ENCODE measurements around the gene TIMM13. TPM values are rescaled to one million over a fixed set of nuclear protein-coding genes. Genes with fewer than 3 reads are reported as not detected.
A peak's percentile ranks its signal among the peaks of the same experiment; 100 is the strongest.

TIMM13 gene
- total RNA-seq, 2 donors from 2014 or later, result 19.4 to 23.4 TPM

DNA sequence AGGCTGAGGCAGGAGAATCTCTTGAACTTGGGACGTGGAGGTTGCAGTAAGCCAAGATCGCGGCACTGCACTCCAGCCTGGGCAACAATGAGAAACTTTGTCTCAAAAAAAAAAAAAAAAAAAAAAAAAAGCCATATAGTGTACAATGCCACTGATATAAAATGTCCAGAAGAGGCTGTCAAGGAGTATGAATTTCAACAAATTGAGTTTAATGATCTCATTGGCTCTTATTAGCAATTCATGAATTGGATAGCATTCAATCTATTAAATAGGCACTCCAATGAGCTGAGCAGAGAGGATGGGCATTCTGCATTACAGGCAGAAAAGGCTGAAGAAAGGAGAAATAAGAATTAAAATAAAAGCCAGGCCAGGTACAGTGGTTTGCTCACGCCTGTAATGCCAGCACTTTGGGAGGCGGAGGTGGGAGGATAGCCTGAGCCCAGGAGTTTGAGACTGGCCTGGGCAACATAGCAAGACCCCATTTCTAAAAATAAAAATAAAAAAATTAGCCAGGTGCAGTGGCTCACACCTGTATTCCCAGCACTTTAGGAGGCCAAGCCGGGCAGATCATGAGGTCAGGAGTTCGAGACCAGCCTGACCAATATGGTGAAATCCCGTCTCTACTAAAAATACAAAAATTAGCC lies 30.1 kb upstream of the TIMM13 start:
- TF ChIP-seq, protein P1, sequence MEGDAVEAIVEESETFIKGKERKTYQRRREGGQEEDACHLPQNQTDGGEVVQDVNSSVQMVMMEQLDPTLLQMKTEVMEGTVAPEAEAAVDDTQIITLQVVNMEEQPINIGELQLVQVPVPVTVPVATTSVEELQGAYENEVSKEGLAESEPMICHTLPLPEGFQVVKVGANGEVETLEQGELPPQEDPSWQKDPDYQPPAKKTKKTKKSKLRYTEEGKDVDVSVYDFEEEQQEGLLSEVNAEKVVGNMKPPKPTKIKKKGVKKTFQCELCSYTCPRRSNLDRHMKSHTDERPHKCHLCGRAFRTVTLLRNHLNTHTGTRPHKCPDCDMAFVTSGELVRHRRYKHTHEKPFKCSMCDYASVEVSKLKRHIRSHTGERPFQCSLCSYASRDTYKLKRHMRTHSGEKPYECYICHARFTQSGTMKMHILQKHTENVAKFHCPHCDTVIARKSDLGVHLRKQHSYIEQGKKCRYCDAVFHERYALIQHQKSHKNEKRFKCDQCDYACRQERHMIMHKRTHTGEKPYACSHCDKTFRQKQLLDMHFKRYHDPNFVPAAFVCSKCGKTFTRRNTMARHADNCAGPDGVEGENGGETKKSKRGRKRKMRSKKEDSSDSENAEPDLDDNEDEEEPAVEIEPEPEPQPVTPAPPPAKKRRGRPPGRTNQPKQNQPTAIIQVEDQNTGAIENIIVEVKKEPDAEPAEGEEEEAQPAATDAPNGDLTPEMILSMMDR (IDR thresholded peaks at IDR 0.05), result no peak
- H3K4me3 ChIP-seq, result peak overlapping the region; percentile 70
- DNase-seq (ENCODE audit: low spot score), result no peak
- H3K36me3 ChIP-seq, result no peaks in the 10 kb centered on the region
- peaks cover 8 to 34% of the 10 kb centered on the region in 2 donors for H3K4me1 ChIP-seq (ENCODE audit: control insufficient read depth in 1 of 2, low read depth in 2 of 2)
- peak overlapping the region; percentile 59 to 77 for H3K27ac ChIP-seq
- no peaks in the 10 kb centered on the region for H3K9me3 ChIP-seq
- no peaks in the 10 kb centered on the region for H3K27me3 ChIP-seq (replicated peaks; ENCODE audit: insufficient read depth)
- no peak for ATAC-seq (ENCODE audit: insufficient number of reproducible peaks, low FRiP score, low read depth)

- Histone ChIP-seq H3K4me1 (ENCODE audit: control insufficient read depth in 1 of 2, low read depth in 2 of 2) (peaks cover 8 to 22% of the 10 kb centered on the region in 2 donors), H3K36me3 (no peaks in the 10 kb centered on the region), H3K27me3 (replicated peaks; ENCODE audit: insufficient read depth) (no peaks in the 10 kb centered on the region), H3K9me3 (no peaks in the 10 kb centered on the region), H3K4me3 (peak overlapping the region; percentile 99), H3K27ac (no peak overlapping the region)
- TF ChIP-seq, protein P1 (IDR thresholded peaks at IDR 0.05), result no peak
- ATAC-seq (ENCODE audit: insufficient number of reproducible peaks, low FRiP score, low read depth), result no peak
- no peak for DNase-seq (ENCODE audit: low spot score)
Observed at GRCh38 chr19:2455851-2456570, 28.6 kb upstream of the TIMM13 start.

DNA sequence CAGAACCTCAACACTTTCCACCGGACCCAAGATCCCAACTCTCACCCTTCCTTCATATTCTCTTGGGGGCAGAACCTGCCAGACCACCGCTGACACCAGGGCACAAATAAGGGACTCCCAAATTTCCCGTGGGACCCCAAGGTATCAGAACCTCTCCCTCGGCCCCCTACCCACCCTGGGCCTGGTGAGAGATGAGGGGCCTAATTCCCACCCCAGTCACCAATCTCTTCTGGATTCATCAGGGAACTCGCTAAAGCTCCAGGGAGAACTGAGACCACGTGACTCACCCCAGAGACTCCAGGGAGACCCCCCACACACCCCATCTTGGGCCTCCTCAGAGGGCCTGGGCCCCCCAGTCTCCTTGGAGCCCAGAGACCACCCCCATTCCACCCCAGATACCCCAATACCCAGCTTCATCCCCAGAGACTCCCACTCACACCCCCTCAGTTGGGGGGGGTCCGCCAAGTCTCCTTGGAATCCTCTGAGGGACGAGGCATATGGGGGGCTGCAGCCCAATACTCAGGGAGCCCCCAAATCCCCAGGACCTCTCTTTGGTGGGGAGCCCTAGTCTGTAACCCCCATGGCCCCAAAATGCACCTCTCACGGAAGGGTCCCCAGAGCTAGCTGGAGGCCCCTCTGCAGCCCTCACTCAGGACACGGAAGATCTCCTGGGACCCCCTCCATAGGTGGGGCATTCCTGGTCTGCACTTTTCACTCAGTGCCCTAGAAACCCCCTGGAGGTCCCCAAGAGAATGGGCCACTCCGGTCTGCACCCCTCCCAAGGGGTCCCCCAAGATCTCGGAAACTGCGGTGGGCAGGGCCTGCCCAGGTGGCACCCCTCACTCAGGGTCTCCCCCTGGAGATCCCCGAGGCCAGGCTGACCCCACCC lies 27.8 kb upstream of the TIMM13 start:
- Histone ChIP-seq H3K9me3 (no peaks in the 10 kb centered on the region), H3K27ac (no peak overlapping the region), H3K4me3 (peak overlapping the region; percentile 99), H3K36me3 (no peaks in the 10 kb centered on the region), H3K27me3 (replicated peaks; ENCODE audit: insufficient read depth) (no peaks in the 10 kb centered on the region), H3K4me1 (ENCODE audit: control insufficient read depth in 1 of 2, low read depth in 2 of 2) (peaks cover 8 to 22% of the 10 kb centered on the region in 2 donors)
- no peak for DNase-seq (ENCODE audit: low spot score)
- ATAC-seq (ENCODE audit: insufficient number of reproducible peaks, low FRiP score, low read depth), result no peak
- TF ChIP-seq, protein P1 (IDR thresholded peaks at IDR 0.05), result no peak

GRCh38 chr19:2454199-2454961 lies 27.0 kb upstream of the TIMM13 start:
- Histone ChIP-seq H3K36me3 (no peaks in the 10 kb centered on the region), H3K27ac (no peak overlapping the region), H3K27me3 (replicated peaks; ENCODE audit: insufficient read depth) (no peaks in the 10 kb centered on the region), H3K9me3 (no peaks in the 10 kb centered on the region), H3K4me1 (ENCODE audit: control insufficient read depth in 1 of 2, low read depth in 2 of 2) (peaks cover 8 to 22% of the 10 kb centered on the region in 2 donors), H3K4me3 (no peak overlapping the region)
- TF ChIP-seq, protein P1 (IDR thresholded peaks at IDR 0.05), result no peak
- DNase-seq (ENCODE audit: low spot score) (no peak), ATAC-seq (ENCODE audit: insufficient number of reproducible peaks, low FRiP score, low read depth) (no peak)

Data from thoracic aorta (tissue), 2 donors.